NCI-H2029 treated with DMSO at 0.1 percent for 48 hours (cell line): ENCODE results near the gene LENEP.

ENCODE experiments used
- DNase-seq: peaks from one replicate; lab custom pipeline; 2025; lab: John Stamatoyannopoulos, UW

LENEP gene

GRCh38 chr1:155030243-155030795 is 36.9 kb downstream of the LENEP start:
- DNase-seq: no peak

DNA sequence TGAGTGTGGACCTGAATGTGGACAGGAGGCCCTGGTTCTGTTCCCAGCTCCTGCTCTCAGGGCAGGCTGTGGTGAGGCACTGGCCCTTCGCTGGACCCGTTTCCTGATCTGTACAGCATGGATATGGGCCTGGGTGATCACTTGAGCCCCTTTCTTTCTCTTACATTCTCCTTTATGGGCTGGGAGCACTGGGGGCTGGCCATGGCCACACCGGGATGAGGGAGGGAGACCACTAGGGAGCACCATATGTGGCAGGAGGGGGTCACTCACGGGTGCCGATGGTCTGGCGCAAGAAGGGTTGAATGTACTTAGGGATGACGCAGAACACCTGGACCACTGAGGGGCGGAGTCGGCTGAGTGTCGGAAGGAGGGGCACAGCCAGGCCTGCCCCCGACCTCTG is 37.5 kb downstream of the LENEP start:
- no peak for DNase-seq

- DNase-seq: no peak
These were observed 39.5 kb downstream of the LENEP start for GRCh38 chr1:155032886-155033285.

DNA sequence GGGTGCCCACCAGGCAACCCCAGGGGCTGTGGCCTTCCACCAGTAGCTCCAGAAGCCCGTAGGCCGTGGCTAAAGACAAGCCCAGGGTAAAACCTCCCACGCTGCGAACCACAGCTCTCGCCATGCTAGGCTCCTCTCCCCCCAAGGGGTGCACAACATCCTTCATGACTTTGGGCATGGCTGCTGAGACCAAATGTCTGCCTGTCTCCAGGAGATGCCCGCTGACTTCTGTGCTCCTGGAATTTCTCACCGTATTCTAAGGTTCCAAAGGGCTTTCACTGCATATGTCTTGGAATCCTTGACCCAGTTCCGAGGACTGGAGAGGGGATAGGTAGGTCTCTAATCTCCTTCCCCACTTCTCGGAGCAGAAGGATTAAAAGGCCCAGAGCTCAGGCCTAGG is 40.1 kb downstream of the LENEP start, which contains the start of the genes DCST1 and DCST2:
Gene DCST1 (plus strand): TSS at position 301 of the 400 bp plus-strand sequence. CDS start 213 bp downstream, outside the sequence.
Gene DCST2 (minus strand): TSS at position 258 of the 400 bp plus-strand sequence. CDS start 80 bp downstream, at position 178.
- no peak for DNase-seq

DNA sequence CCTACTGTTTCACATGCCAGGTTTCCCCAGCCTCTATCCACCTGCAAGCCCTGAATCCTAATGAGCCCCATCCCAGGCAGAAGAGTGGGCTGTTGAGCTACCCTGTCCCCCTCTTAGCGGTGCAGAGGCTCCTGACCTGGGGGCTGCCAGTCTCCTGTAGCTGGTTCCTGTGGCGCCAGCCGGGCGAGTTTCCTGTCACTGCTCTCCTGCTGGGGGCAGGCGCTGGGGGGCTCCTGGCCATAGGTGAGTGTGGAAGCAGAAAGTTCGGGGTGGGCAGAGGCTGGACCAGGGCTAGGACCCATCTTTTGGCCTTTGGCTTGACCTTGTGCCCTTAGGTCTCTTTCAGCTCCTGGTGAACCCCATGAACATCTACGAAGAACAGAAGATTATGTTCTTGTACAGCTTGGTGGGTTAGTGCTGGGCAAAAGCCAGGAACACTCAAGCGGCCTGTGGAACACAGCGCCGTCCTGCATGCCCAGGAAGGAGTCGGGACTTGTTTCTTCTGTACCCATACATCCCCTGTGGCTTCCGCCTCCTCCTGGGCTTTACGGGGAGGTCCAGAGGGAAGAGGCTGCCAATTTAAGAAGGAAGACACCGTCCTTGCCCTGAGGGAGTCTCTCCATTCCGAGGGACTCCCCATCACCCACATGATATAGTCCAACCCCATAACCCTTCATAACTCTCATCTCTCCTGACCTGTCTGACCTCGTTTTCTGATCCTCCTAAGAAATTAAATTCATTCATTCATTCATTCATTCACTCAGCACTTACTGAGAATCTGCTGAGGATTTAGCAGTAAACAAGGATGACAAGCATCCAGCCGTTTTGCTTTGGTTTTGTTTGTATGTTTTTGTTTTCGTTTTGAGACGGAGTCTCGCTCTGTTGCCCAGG is 41.2 kb downstream of the LENEP start:
- no peak for DNase-seq

- DNase-seq: no peak
These were observed 42.5 kb downstream of the LENEP start for GRCh38 chr1:155035936-155036335.

GRCh38 chr1:155037043-155037442 is 43.7 kb downstream of the LENEP start:
- DNase-seq: peak; percentile 7

DNA sequence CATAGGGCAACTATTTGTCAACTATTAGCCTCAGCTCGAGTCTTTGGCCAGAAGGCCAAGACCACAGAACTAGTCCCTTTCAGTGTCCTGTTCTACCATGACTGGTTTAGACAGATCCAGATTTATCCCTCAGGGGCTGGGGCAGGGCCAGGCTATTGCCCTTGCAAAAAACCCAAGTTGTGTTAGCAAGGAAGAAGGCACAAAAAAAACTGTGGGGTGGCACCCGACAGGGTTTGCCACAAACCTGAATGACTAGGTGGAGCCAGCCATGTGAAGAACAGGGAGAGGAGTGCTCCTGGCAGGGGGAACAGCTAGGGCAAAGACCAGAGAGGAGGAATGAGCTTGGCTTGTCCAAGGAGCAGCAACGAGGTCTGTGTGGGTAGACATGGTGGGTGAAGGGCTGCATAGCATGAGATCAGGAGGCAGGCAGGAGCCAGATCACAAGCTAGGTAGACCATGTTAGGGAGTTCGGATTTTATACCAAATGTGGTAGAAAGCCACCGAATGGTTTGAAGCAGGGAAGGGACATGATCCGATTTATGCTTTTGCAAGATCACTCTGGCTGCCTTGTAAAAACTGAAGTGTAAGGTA is 44.6 kb downstream of the LENEP start:
- no peak for DNase-seq

GRCh38 chr1:155038602-155039307 is 45.4 kb downstream of the LENEP start:
- no peak for DNase-seq

GRCh38 chr1:155039308-155039669 is 45.9 kb downstream of the LENEP start:
- no peak for DNase-seq

DNA sequence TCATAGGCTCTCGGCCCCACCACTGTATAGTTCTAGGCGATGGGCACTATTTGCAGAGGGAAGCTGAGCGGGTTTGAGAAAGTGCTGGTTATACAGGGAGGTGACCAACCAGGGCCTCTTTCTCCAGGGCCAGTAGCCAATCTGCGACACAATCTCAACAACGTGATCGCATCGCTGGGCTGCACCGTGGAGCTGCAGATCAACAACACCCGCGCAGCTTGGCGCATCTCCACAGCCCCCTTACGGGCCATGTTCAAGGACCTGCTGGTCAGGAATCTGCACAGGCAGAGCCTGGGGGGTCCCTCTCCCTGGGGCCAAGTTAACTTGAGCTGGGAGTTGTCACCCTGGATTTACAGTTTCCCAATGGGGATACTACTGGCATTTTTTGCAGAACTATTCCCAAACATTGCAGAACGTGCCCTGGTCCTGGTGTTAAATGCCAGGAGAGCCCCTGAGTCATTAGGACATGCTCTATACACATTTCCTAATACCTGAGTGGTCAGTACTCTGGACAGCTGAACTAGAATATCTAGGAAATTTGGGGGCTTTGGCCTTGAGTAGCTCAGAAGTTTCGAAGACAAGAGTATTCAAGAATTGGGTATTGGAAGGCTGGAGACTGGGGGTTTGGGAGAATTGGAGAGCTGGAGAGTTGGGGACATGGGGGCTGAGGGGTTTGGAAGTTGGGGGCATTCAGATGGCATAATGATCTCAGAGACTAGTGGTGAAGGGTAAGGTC is 47.1 kb downstream of the LENEP start:
- no peak for DNase-seq

- DNase-seq: no peak
These were observed 49.4 kb downstream of the LENEP start for GRCh38 chr1:155042789-155043188.

DNA sequence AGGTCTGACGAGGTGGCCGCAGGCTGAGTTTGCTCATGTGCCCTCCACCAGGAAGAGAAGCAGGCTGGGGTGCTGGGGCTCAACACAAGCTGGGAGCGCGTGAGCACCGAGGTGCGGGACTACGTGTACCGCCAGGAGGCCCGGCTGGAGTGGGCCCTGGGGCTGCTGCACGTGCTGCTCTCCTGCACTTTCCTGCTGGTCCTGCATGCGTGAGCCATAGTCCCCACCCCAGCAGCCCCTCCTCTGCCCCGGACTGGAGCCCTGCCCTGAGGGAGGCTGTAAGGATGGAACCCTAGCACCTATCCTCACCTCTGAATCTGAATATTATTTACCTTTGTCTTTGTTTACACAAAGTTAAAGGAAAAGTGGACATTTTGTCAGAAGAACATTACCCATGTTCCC is 49.9 kb downstream of the LENEP start:
- no peak for DNase-seq

GRCh38 chr1:155043793-155044192 is 50.4 kb downstream of the LENEP start:
- DNase-seq: no peak
